Suprapubic skin (tissue), 3 donors: Measurements from ENCODE around the gene PON3.

Experiments used
- POLR2AphosphoS5 ChIP-seq, 3 donors: sonication (generic); formaldehyde crosslinking; IDR thresholded peaks; one replicate each; pipeline ENCODE4 v1.6.1; 2017; ENCODE audit warnings: antibody characterized with exemption in 3 of 3
- TF ChIP-seq, protein P1 (sequence below), 2 donors: fragments of 200-600 bp in 1 of 2; fragments of 450-650 bp in 1 of 2; sonication (generic) in 1 of 2; IDR thresholded peaks; one replicate each; pipeline ENCODE4 v1.5.1; 2016 to 2019; ENCODE audit warnings: antibody characterized with exemption in 2 of 2, mild to moderate bottlenecking in 1 of 2, moderate library complexity in 1 of 2

DNA sequence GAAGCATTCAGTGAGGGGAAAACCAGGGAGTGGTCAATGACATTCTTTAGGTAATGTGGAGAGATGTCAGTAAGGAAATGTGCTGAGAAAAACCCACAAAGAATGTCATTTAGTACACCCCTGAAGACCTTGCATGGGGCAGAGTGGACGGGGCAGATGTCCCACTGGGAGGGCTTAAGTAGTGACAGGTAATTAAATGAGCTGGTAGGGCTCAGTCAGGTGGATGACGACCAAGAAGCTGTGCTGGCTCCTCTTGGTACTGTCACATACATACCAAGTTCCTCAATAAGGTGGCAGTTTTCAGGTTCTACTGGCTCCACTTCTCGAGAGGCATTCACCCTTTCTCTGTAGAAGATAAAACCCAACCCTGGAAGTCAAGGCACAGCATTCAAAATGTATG, 1.8 kb downstream of the PON3 start:
- TF ChIP-seq, protein P1, sequence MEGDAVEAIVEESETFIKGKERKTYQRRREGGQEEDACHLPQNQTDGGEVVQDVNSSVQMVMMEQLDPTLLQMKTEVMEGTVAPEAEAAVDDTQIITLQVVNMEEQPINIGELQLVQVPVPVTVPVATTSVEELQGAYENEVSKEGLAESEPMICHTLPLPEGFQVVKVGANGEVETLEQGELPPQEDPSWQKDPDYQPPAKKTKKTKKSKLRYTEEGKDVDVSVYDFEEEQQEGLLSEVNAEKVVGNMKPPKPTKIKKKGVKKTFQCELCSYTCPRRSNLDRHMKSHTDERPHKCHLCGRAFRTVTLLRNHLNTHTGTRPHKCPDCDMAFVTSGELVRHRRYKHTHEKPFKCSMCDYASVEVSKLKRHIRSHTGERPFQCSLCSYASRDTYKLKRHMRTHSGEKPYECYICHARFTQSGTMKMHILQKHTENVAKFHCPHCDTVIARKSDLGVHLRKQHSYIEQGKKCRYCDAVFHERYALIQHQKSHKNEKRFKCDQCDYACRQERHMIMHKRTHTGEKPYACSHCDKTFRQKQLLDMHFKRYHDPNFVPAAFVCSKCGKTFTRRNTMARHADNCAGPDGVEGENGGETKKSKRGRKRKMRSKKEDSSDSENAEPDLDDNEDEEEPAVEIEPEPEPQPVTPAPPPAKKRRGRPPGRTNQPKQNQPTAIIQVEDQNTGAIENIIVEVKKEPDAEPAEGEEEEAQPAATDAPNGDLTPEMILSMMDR (IDR thresholded peaks at IDR 0.05): no peak
- TF ChIP-seq POLR2AphosphoS5 (IDR thresholded peaks at IDR 0.05): no peak
